ENCODE data around the gene DNAH12. TPM values are rescaled to one million over a fixed set of nuclear protein-coding genes. Genes with fewer than 3 reads are reported as not detected.
A peak's percentile ranks its signal among the peaks of the same experiment; 100 is the strongest.

The DNAH12 gene
- total RNA-seq, 2 experiments from 2014 or later: 0.21 TPM; not detected in 1

DNA sequence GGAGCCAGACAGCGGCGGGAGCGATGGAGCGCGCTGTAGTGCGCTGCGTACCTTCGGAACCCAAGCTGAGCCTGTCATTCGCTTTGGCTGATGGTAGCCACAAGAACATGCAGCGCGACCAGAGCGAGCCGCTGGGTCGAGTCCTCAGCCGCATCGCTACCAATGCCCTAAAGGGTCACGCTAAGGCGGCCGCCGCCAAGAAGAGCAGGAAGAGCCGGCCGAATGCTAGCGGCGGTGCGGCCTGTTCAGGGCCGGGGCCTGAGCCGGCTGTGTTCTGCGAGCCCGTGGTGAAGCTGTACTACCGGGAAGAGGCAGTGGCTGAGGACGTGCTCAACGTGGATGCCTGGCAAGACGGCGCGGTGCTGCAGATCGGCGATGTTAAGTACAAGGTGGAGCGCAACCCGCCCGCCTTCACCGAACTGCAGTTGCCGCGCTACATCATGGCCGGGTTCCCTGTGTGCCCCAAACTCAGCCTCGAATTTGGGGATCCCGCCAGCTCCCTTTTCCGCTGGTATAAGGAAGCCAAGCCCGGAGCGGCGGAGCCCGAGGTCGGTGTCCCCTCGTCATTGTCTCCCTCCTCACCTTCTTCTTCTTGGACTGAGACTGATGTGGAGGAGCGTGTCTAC, 12.4 kb upstream of the DNAH12 start:
- no TSS peak for BruUV-seq (replicated peaks)

DNA sequence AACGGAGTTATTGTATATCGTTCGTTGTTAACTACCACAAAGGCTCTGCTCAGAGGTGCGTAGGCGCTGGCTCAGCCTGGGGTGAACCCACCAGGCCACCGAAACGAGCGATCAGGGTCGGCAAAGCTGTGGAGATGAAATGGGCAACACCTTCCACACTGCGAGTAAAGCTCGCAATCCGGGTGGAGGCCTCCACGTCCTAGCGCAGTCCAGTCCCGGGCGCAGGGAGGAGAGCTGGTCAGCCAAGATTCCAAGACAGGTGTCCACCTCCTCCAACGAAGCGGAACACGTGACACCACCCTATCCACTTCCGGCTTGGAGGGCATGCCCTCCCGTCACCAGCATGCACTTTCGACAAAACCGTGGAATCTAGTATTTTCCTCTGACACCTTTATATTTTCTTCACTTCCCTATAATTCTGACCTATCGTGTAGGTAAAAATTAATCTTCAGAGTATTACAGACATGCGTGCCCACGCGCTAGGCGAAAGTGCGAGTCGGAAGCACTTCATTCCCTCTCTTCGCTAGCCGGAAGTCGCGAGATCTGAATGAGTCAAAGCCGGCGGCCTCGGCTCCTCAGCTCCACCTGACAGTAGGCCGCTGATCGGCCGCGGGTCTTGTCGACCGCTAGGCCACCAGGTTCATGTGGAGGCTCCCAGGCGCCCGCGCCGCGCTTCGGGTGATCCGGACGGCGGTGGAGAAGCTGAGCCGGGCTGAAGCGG, 11.8 kb upstream of the DNAH12 start, which contains the start of gene PDE12:
TSS of gene PDE12 (plus strand) at position 537 of the 721 bp plus-strand sequence. CDS start at position 643, 106 bp downstream.
- CTCF ChIA-PET (ENCODE audit: unreplicated experiment): no interaction called here
- Histone ChIP-seq H3K9me2 (ENCODE audit: insufficient read depth, low read length) (no peaks in the 10 kb centered on the region), H2AFZ (ENCODE audit: low read length) (peak within 1 kb of the TSS; percentile 90), H3K4me1 (ENCODE audit: insufficient read depth, low read length, poor library complexity, severe bottlenecking) (peaks cover 31% of the 10 kb centered on the region), H3K4me2 (ENCODE audit: low read length) (peak within 1 kb of the TSS; percentile 87), H3K27ac (ENCODE audit: low read depth, low read length, poor library complexity, severe bottlenecking) (peak within 1 kb of the TSS; percentile 77), H3K36me3 (ENCODE audit: insufficient read depth, low read length) (peaks cover 35% of the 10 kb centered on the region), H3K9me3 (ENCODE audit: low read length) (no peaks in the 10 kb centered on the region), H3K4me3 (ENCODE audit: low read depth, low read length, poor library complexity, severe bottlenecking) (peak within 1 kb of the TSS; percentile 78), H3K79me2 (ENCODE audit: insufficient read depth, low read depth, low read length) (peaks cover 52% of the 10 kb centered on the region), H4K20me1 (ENCODE audit: insufficient read depth, low read length) (peaks cover 24% of the 10 kb centered on the region)
- intact Hi-C loops (cut with micrococcal nuclease; ENCODE audit: unreplicated experiment): loop anchor here (5.0 to 10.0 kb wide), 3 partner anchors 116 to 381 kb away; partner anchors contain the start of gene SLMAP
- DNase-seq (ENCODE audit: low spot score): peak; percentile 95
- TF ChIP-seq, protein P1, sequence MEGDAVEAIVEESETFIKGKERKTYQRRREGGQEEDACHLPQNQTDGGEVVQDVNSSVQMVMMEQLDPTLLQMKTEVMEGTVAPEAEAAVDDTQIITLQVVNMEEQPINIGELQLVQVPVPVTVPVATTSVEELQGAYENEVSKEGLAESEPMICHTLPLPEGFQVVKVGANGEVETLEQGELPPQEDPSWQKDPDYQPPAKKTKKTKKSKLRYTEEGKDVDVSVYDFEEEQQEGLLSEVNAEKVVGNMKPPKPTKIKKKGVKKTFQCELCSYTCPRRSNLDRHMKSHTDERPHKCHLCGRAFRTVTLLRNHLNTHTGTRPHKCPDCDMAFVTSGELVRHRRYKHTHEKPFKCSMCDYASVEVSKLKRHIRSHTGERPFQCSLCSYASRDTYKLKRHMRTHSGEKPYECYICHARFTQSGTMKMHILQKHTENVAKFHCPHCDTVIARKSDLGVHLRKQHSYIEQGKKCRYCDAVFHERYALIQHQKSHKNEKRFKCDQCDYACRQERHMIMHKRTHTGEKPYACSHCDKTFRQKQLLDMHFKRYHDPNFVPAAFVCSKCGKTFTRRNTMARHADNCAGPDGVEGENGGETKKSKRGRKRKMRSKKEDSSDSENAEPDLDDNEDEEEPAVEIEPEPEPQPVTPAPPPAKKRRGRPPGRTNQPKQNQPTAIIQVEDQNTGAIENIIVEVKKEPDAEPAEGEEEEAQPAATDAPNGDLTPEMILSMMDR (conservative IDR thresholded peaks at IDR 0.05; ENCODE audit: low read length): no peak
- no peak for TF ChIP-seq EZH2phosphoT487 (IDR thresholded peaks at IDR 0.05; ENCODE audit: borderline replicate concordance, low read depth, low read length)
- BruUV-seq (replicated peaks): no TSS peak
- POLR2A ChIA-PET: interaction anchor here (0.6 to 2.7 kb wide), 10 partner anchors 10 to 490 kb away, joined by 3 to 7 read pairs (median 3); partner anchors contain the start of gene ARF4

More for the DNA sequence above, 12.4 kb upstream of the DNAH12 start:
- CTCF ChIA-PET (ENCODE audit: unreplicated experiment): no interaction called here
- Histone ChIP-seq H3K36me3 (ENCODE audit: insufficient read depth, low read length) (peaks cover 41% of the 10 kb centered on the region), H3K4me3 (ENCODE audit: low read depth, low read length, poor library complexity, severe bottlenecking) (peak overlapping the region; percentile 78), H3K4me1 (ENCODE audit: insufficient read depth, low read length, poor library complexity, severe bottlenecking) (peaks cover 37% of the 10 kb centered on the region), H3K79me2 (ENCODE audit: insufficient read depth, low read depth, low read length) (peaks cover 58% of the 10 kb centered on the region), H3K9me2 (ENCODE audit: insufficient read depth, low read length) (no peaks in the 10 kb centered on the region), H3K9me3 (ENCODE audit: low read length) (no peaks in the 10 kb centered on the region), H3K4me2 (ENCODE audit: low read length) (peak overlapping the region; percentile 87), H3K27ac (ENCODE audit: low read depth, low read length, poor library complexity, severe bottlenecking) (peak overlapping the region; percentile 77), H4K20me1 (ENCODE audit: insufficient read depth, low read length) (peaks cover 26% of the 10 kb centered on the region), H2AFZ (ENCODE audit: low read length) (peak overlapping the region; percentile 90; the same call in 1 of the 2 replicates)
- TF ChIP-seq, protein P1 (conservative IDR thresholded peaks at IDR 0.05; ENCODE audit: low read length): no peak
- TF ChIP-seq EZH2phosphoT487 (IDR thresholded peaks at IDR 0.05; ENCODE audit: borderline replicate concordance, low read depth, low read length): no peak
- POLR2A ChIA-PET: interaction anchor here (0.6 to 2.7 kb wide), 6 partner anchors 9 to 318 kb away, joined by 3 to 7 read pairs (median 4); partner anchors contain the start of gene ARF4
- intact Hi-C loops (cut with micrococcal nuclease; ENCODE audit: unreplicated experiment): loop anchor here (1.0 to 10.0 kb wide), 4 partner anchors 41 to 382 kb away; partner anchors contain the start of genes ARF4 and SLMAP
- peak; percentile 60 for DNase-seq (ENCODE audit: low spot score)

Measured in OCI-LY7 (cell line).